ENCODE measurements around the gene DHX16.

Gene DHX16

DNA sequence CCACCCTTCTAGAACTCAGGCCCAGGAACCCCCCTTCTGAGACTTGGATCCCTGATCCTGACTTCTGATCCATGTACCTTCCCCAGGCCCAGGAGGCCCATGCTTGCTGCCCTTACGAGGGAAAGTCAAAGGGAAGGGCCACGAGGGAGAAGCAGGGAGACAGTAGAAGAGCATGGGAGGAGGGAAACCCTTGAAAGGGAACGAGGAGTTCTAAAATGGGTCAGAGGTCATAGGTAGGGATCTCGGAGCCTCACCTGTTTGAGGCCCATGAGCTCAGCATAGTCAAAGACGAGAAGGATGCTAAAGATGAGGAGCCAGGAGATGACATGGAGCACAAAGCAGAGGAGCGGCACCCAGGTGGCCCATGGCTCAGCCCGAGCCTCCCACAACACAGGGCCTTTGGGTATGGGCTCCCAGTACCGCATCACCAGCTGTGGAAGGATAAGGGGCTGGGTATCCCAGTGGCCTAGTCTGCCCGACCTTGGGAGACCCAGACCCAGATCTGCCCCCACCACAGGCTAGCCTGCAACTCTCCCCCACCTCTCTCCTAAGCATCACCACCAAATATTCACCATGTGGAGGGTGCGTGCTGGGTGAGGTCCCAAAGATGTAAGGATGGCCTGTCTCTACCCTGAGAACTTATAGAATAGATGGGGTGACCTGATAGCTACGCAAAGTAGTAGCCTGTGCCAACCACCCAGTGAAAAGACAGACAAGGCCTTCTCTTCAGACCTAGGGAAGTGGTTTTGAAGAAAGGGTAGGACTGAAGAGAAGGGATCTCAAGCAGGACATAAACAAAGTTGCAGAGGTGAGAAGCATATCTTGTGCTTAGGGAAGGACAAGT lies 16.4 kb upstream of the DHX16 start:
- TF ChIP-seq, protein P1, sequence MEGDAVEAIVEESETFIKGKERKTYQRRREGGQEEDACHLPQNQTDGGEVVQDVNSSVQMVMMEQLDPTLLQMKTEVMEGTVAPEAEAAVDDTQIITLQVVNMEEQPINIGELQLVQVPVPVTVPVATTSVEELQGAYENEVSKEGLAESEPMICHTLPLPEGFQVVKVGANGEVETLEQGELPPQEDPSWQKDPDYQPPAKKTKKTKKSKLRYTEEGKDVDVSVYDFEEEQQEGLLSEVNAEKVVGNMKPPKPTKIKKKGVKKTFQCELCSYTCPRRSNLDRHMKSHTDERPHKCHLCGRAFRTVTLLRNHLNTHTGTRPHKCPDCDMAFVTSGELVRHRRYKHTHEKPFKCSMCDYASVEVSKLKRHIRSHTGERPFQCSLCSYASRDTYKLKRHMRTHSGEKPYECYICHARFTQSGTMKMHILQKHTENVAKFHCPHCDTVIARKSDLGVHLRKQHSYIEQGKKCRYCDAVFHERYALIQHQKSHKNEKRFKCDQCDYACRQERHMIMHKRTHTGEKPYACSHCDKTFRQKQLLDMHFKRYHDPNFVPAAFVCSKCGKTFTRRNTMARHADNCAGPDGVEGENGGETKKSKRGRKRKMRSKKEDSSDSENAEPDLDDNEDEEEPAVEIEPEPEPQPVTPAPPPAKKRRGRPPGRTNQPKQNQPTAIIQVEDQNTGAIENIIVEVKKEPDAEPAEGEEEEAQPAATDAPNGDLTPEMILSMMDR (IDR thresholded peaks at IDR 0.05), result no peak

DNA sequence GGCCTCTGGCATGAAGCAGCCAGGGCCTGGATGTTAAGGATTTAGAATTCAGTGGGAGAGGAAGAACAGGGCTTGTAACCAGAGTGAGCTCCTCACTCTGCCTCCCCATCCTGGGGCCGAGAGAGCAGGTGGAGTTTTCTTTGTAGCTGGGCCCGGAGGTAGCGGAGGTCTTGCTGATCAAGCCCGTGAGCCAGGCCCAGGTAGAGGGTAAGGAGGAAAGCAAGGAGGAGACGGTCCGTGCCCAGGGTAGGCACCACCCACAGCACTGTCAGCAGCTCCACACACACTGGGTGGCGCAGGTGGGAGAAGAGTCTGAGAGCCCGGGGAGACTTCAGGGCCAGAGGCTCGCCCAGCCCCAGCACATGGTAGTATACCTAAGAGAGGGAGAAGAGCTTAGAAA lies 15.8 kb upstream of the DHX16 start:
- TF ChIP-seq, protein P1 (IDR thresholded peaks at IDR 0.05), result no peak

DNA sequence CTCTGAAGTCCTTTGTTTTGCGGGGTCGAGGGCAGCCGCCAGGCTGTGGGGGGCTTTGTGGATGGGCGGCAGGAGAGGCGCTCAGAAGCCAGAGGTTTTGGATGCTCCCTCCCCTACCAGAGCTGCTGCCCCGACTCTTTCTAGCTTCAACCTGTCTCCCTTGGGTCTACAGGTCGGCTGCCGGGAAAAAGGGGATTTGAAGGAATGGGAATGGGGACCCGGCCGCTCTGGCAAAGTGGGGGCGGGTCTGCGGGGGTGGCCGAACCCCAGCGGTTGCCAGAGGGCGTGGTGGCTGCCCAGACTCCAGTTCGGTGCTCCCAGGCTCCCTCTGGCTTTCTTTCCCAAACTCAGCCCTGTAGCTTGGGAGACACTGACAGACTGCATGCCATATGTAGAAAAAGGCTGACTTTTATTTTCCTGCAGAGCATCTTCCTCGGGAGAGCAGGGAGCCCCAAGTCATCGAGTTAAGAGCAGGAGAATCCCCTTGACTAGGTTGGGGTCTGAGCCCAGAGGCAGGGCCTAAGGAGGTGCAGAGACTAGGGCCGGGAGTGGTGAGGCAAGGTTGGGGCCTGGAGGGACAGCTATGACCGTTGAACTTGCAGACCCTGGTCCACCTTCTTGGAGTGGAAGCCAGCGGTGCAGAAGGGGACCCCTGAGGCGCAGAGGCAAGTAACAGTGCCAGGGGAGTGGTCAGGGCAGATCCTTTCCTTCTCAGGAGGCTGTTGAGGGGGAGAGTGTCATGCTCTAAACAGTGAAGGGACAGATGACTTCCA lies 15.0 kb upstream of the DHX16 start:
- TF ChIP-seq, protein P1 (IDR thresholded peaks at IDR 0.05), result no peak

DNA sequence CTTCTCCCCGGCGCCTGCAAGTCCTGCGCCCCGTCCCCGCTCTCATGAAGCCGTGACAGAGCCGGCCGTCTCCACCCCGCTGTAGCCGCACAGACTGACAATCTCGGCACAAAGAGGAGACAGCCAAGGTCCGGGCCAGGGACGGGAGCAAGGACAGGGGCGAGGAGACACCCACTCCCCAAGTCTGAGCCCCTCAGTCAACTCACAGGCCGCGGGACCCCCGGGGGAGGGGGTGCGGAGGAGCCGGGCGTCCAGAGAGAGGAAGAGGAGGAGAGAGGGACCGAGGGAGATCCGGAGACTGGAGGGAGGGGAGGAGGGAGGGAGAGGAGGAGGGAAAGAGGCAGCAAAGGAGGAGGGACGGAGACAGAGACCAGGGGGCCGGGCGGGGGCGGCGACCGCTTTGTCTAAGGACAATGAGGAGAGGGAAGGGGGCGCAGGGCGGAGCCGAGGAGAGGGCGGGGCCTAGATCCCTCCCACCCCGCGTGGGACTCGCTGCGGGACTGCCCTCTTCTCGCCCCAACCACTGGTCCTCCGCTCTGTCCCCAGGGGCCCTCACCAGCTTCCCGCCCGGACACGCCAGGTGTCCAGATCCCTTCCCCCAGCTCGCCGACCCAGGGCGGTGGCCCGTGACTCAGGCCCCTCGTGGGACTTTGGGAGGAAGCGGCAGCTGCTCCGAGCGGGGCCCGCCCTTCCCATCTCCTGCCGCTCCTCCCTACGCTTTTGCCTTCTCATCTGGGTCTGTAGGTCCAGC lies 14.3 kb upstream of the DHX16 start:
- TF ChIP-seq, protein P1 (IDR thresholded peaks at IDR 0.05), result no peak

DNA sequence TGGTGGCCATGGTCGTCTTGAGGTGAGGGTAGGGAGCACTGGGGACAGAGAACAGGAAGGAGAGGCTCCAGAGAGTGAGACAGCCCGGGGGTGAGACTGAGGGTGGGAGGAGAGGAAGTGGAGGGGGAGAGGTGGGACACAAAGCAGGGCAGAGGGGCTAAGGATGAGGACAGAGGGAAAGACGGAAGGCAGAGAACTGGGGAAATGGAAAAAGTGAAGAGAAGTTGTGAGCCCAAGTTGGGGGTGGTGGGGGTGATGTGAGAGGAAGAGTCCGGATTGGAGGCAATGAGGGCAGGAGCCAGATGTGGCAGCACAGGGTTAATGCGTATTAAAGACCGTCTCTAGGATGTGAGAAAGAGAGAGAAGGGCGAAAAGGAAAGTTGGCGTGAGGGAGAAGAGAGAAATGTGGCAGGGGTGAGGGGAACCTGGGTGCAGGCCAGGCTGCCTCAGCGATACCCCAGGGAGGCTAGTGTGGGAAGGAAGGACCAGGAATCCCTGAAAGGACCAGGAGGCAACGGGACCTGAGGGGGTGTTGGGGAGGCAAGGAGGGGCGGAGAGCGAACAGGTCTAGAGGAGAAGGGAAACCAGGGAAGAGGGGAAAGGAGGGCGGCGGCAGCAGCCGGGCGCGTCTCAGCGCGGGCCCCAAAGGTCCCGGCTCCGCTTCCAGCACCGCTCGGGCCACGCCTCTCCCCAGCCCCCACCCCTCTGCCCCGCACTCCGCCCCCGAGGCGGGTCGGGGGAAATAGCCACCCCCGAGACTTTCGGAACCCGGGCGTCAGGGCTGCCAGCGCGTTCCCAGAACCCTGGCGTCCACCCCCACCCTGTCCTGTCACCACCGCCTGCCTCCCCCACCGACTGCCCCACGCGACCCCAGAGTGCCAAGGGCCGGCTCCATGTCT lies 13.5 kb upstream of the DHX16 start, which contains the start of gene PPP1R18:
PPP1R18 (minus strand) TSS at position 637 of the 899 bp plus-strand sequence; CDS start at position 10, 627 bp downstream.
- TF ChIP-seq, protein P1 (IDR thresholded peaks at IDR 0.05), result no peak

DNA sequence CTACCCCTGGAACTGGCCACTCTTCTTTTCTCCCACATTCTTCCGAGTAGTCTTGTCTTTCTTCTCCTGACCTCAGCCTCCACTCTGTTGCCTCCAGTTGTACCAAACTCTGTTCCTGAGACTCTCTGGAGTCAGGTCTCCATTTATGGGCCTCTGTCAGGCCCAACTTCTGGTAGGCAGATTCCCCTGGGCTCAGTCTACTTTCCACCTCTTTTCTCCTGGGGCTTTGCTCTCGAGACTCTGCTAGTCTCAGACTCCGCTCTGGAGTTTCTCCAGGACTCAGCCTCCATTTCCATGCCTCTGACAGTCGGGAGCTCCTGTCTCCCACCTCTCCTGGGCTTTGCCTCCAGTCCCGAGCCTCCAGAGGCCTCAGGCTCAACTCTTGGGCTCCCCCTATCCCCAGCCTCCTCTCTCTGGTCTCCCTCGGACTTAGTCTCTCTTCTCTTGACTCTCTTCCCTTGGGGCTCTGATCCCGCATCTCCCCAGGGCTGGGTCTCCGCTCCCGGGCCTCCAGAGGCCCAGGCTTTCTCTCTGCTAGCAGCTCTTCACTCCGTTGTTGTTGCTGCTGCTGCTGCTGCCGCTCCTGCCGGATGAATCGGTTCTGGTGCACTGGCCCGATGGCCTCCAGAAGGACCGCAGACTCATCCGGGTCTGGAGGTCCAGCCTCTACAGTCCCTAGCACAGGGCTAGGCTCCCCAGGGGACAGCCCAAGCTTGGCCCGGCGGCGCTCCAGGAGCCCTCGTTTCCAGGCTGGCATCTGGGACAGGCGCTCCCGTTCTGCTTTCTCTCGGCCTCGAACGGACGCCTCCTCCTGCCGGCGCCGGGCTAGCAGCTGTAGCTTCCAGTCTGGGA lies 12.6 kb upstream of the DHX16 start:
- TF ChIP-seq, protein P1 (IDR thresholded peaks at IDR 0.05), result no peak

Data from LNCAP (cell line).